Measurements from ENCODE around the gene ADGRV1.

ADGRV1 gene

GRCh38 chr5:90740244-90740799 lies 181.7 kb downstream of the ADGRV1 start:
- Histone ChIP-seq H3K4me3 (replicated peaks; ENCODE audit: insufficient read depth, low read length) (no peak overlapping the region), H3K27me3 (ENCODE audit: insufficient read depth, poor library complexity, severe bottlenecking) (no peaks in the 10 kb centered on the region), H3K27ac (replicated peaks) (no peak overlapping the region)
- TF ChIP-seq CTCF (IDR thresholded peaks at IDR 0.05; ENCODE audit: insufficient read depth, low read length) (no peak), GABPA (IDR thresholded peaks at IDR 0.05; ENCODE audit: low read depth) (no peak), SPI1 (IDR thresholded peaks at IDR 0.05; ENCODE audit: borderline replicate concordance, low read depth) (no peak), REST (IDR thresholded peaks at IDR 0.05; ENCODE audit: insufficient replicate concordance, low read depth) (no peak), POLR2AphosphoS5 (IDR thresholded peaks at IDR 0.05; ENCODE audit: low read depth) (no peak)
- no peak for DNase-seq (ENCODE audit: low read depth in 1 of 2, low spot score in 1 of 2)

- Histone ChIP-seq H3K4me3 (replicated peaks; ENCODE audit: insufficient read depth, low read length) (no peak overlapping the region), H3K27me3 (ENCODE audit: insufficient read depth, poor library complexity, severe bottlenecking) (no peaks in the 10 kb centered on the region), H3K27ac (replicated peaks) (no peak overlapping the region)
- no peak for TF ChIP-seq SPI1 (IDR thresholded peaks at IDR 0.05; ENCODE audit: borderline replicate concordance, low read depth)
- no peak for TF ChIP-seq REST (IDR thresholded peaks at IDR 0.05; ENCODE audit: insufficient replicate concordance, low read depth)
- DNase-seq (ENCODE audit: low read depth in 1 of 2, low spot score in 1 of 2) = no peak
These were observed 182.5 kb downstream of the ADGRV1 start for GRCh38 chr5:90741022-90741564.

GRCh38 chr5:90746119-90746518 lies 187.5 kb downstream of the ADGRV1 start:
- Histone ChIP-seq H3K27ac (replicated peaks) (no peak overlapping the region), H3K4me3 (replicated peaks; ENCODE audit: insufficient read depth, low read length) (no peak overlapping the region), H3K27me3 (ENCODE audit: insufficient read depth, poor library complexity, severe bottlenecking) (no peaks in the 10 kb centered on the region)
- DNase-seq (ENCODE audit: low read depth in 1 of 2, low spot score in 1 of 2) = no peak
- no peak for TF ChIP-seq SPI1 (IDR thresholded peaks at IDR 0.05; ENCODE audit: borderline replicate concordance, low read depth)
- no peak for TF ChIP-seq GABPA (IDR thresholded peaks at IDR 0.05; ENCODE audit: low read depth)
- TF ChIP-seq CTCF (IDR thresholded peaks at IDR 0.05; ENCODE audit: insufficient read depth, low read length) = no peak
- no peak for TF ChIP-seq REST (IDR thresholded peaks at IDR 0.05; ENCODE audit: insufficient replicate concordance, low read depth)
- no peak for TF ChIP-seq POLR2AphosphoS5 (IDR thresholded peaks at IDR 0.05; ENCODE audit: low read depth)

Measured in HL-60 (cell line).